Measurements from ENCODE around the gene SKAP2. TPM values are rescaled to one million over a fixed set of nuclear protein-coding genes. Genes with fewer than 3 reads are reported as not detected.

Gene SKAP2
- total RNA-seq, 1 donor from 2014 or later, result 11.7 TPM

DNA sequence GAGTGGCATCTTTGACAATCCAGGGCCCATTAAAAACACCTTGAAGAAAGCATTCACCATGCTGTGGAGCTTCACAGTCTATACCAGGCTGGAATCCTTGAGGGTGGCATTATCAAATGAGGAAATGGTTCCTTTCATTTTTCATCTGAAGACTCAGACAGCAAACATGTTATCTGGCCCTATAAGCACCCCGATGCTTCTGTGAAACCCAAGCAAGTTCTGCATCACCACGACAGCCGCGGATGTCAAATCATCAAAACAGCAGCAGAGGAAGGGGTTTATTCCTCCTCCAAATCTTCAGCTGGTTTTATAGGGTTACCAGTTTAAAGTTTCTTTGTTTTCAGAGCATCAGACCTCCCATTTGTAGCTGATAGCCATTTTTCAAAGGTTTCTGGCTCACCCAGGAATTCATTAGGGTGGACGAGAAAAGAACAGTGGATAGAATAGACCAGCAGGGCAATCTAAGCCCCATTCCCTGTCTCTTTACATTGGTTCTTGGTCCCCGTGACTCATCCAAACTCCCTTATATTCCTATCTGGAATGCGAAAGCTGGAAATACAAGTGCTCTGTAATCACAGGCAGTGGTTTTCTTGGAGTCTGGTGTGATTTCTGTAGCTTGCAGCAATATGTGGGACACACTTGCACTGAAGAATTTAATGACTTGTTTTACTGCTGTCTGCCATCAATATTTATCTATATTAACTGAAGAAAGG lies 217.9 kb downstream of the SKAP2 start:
- H3K36me3 Mint-ChIP-seq (ENCODE audit: unreplicated experiment), result no peaks in the 10 kb centered on the region
- H3K4me3 Mint-ChIP-seq (ENCODE audit: unreplicated experiment), result no peak overlapping the region
- H3K27me3 Mint-ChIP-seq (ENCODE audit: unreplicated experiment), result peaks cover 12% of the 10 kb centered on the region
- H3K9me3 Mint-ChIP-seq (ENCODE audit: unreplicated experiment), result no peaks in the 10 kb centered on the region
- DNase-seq (ENCODE audit: extremely low spot score, unreplicated experiment), result no peak
- H3K4me1 Mint-ChIP-seq (ENCODE audit: unreplicated experiment), result no peaks in the 10 kb centered on the region
- no peak overlapping the region for H3K27ac Mint-ChIP-seq (ENCODE audit: unreplicated experiment)
- TF ChIP-seq, protein P1, sequence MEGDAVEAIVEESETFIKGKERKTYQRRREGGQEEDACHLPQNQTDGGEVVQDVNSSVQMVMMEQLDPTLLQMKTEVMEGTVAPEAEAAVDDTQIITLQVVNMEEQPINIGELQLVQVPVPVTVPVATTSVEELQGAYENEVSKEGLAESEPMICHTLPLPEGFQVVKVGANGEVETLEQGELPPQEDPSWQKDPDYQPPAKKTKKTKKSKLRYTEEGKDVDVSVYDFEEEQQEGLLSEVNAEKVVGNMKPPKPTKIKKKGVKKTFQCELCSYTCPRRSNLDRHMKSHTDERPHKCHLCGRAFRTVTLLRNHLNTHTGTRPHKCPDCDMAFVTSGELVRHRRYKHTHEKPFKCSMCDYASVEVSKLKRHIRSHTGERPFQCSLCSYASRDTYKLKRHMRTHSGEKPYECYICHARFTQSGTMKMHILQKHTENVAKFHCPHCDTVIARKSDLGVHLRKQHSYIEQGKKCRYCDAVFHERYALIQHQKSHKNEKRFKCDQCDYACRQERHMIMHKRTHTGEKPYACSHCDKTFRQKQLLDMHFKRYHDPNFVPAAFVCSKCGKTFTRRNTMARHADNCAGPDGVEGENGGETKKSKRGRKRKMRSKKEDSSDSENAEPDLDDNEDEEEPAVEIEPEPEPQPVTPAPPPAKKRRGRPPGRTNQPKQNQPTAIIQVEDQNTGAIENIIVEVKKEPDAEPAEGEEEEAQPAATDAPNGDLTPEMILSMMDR (IDR thresholded peaks at IDR 0.05), result no peak

DNA sequence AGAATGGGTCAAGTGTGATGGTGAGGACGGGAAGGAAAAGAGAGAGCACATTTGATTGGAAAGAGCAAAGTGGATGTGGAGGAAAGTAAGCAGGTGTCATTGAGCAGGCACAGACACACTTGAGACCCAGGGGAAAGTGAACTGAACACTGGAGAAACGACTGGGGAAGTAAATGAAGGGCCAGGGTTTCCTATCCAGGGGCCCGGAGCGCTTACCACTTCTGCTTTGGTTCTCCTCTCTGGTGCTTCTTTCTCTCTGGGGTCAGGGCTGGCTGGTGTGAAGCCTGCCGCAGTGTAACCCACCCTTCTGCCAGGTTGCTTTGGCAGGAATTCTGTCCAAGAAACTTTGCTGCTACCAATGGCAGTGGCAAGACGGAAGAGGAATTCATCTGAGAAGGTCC lies 219.3 kb downstream of the SKAP2 start:
- peaks cover 11% of the 10 kb centered on the region for H3K27me3 Mint-ChIP-seq (ENCODE audit: unreplicated experiment)
- H3K4me3 Mint-ChIP-seq (ENCODE audit: unreplicated experiment), result no peak overlapping the region
- H3K4me1 Mint-ChIP-seq (ENCODE audit: unreplicated experiment), result no peaks in the 10 kb centered on the region
- no peaks in the 10 kb centered on the region for H3K36me3 Mint-ChIP-seq (ENCODE audit: unreplicated experiment)
- no peak for DNase-seq (ENCODE audit: extremely low spot score, unreplicated experiment)
- TF ChIP-seq, protein P1 (IDR thresholded peaks at IDR 0.05), result no peak
- H3K27ac Mint-ChIP-seq (ENCODE audit: unreplicated experiment), result no peak overlapping the region
- no peaks in the 10 kb centered on the region for H3K9me3 Mint-ChIP-seq (ENCODE audit: unreplicated experiment)

DNA sequence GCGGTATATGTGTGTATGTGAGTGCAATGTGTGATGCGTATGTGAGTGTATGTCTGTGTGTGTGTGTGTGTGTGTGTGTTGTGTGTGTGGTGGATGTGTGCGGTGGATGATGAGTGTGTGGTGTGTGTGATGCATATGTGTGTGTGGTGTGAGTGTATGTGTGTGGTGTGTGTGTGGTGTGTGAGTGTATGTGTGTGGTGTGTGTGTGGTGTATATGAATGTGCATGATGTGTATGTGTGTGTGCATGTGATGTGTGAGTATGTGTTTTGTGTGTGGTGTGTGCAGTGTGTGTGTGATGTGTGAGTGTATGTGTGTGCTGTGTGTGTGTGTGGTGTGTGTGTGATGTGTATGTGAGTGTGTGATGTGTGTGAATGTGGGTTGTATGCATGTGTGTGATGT lies 222.0 kb downstream of the SKAP2 start:
- no peak overlapping the region for H3K27ac Mint-ChIP-seq (ENCODE audit: unreplicated experiment)
- TF ChIP-seq, protein P1 (IDR thresholded peaks at IDR 0.05), result no peak
- H3K4me3 Mint-ChIP-seq (ENCODE audit: unreplicated experiment), result no peak overlapping the region
- no peaks in the 10 kb centered on the region for H3K9me3 Mint-ChIP-seq (ENCODE audit: unreplicated experiment)
- no peaks in the 10 kb centered on the region for H3K36me3 Mint-ChIP-seq (ENCODE audit: unreplicated experiment)
- H3K27me3 Mint-ChIP-seq (ENCODE audit: unreplicated experiment), result no peaks in the 10 kb centered on the region
- no peaks in the 10 kb centered on the region for H3K4me1 Mint-ChIP-seq (ENCODE audit: unreplicated experiment)
- DNase-seq (ENCODE audit: extremely low spot score, unreplicated experiment), result no peak

DNA sequence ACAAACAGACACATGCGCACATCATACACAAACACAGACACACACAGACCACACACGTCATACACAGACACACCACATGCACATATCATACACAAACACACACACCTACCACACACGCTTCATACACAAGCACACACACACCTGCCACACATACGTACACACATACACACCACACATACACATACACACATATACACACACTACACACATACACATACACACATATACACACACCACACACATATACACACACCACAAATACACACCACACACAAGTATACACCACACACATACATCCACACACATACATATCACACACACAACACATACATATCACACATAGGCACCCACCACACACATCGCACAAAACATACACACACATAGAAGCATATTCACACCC lies 224.7 kb downstream of the SKAP2 start:
- DNase-seq (ENCODE audit: extremely low spot score, unreplicated experiment), result no peak
- TF ChIP-seq, protein P1 (IDR thresholded peaks at IDR 0.05), result no peak
- Mint-ChIP-seq H3K27ac (ENCODE audit: unreplicated experiment) (no peak overlapping the region), H3K27me3 (ENCODE audit: unreplicated experiment) (no peaks in the 10 kb centered on the region), H3K4me3 (ENCODE audit: unreplicated experiment) (no peak overlapping the region), H3K9me3 (ENCODE audit: unreplicated experiment) (no peaks in the 10 kb centered on the region), H3K36me3 (ENCODE audit: unreplicated experiment) (no peaks in the 10 kb centered on the region), H3K4me1 (ENCODE audit: unreplicated experiment) (no peaks in the 10 kb centered on the region)

DNA sequence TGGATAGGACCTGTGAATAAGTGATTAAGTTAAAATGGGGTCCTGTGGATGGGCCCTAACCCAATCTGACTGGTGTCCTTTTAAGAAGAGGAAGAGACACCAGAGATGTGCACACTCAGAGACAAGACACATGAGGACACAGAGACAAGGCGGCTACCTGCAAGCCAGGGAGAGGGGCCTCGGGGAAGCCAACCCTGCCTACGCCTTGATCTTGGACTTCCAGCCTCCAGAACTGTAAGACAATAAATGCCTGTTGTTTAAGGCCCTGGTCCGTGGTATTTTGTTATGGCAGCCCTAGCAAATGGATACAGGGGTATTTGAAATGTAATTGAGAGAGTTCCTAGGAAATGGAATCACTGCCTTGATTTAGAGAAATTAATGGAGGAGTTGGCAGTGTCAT lies 225.3 kb downstream of the SKAP2 start:
- DNase-seq (ENCODE audit: extremely low spot score, unreplicated experiment), result no peak

More for the DNA sequence above, 225.3 kb downstream of the SKAP2 start:
- H3K27ac Mint-ChIP-seq (ENCODE audit: unreplicated experiment), result no peak overlapping the region
- no peaks in the 10 kb centered on the region for H3K9me3 Mint-ChIP-seq (ENCODE audit: unreplicated experiment)
- H3K27me3 Mint-ChIP-seq (ENCODE audit: unreplicated experiment), result no peaks in the 10 kb centered on the region
- no peaks in the 10 kb centered on the region for H3K36me3 Mint-ChIP-seq (ENCODE audit: unreplicated experiment)
- TF ChIP-seq, protein P1 (IDR thresholded peaks at IDR 0.05), result no peak
- no peaks in the 10 kb centered on the region for H3K4me1 Mint-ChIP-seq (ENCODE audit: unreplicated experiment)
- no peak overlapping the region for H3K4me3 Mint-ChIP-seq (ENCODE audit: unreplicated experiment)

Data from osteocyte (in vitro differentiated cells).